Esophagus mucosa (tissue), 1 donor: ENCODE measurements around the gene ARFGAP1. TPM values are rescaled to one million over a fixed set of nuclear protein-coding genes. Genes with fewer than 3 reads are reported as not detected.
A peak's percentile ranks its signal among the peaks of the same experiment; 100 is the strongest.

Experiments used
- ATAC-seq: fragments of 200-7000 bp; cut with Tn5 transposase; one replicate; pipeline ENCODE4 v1.9.1; 2020
- total RNA-seq: library from RNA; stranded (reverse); gene quantifications from one replicate; pipeline ENCODE4 v1.2.4, GENCODE V29; 2023
- donor health status: DM: yes; HTN: yes; CAD: no.

Gene ARFGAP1
- 26.3 TPM for total RNA-seq

DNA sequence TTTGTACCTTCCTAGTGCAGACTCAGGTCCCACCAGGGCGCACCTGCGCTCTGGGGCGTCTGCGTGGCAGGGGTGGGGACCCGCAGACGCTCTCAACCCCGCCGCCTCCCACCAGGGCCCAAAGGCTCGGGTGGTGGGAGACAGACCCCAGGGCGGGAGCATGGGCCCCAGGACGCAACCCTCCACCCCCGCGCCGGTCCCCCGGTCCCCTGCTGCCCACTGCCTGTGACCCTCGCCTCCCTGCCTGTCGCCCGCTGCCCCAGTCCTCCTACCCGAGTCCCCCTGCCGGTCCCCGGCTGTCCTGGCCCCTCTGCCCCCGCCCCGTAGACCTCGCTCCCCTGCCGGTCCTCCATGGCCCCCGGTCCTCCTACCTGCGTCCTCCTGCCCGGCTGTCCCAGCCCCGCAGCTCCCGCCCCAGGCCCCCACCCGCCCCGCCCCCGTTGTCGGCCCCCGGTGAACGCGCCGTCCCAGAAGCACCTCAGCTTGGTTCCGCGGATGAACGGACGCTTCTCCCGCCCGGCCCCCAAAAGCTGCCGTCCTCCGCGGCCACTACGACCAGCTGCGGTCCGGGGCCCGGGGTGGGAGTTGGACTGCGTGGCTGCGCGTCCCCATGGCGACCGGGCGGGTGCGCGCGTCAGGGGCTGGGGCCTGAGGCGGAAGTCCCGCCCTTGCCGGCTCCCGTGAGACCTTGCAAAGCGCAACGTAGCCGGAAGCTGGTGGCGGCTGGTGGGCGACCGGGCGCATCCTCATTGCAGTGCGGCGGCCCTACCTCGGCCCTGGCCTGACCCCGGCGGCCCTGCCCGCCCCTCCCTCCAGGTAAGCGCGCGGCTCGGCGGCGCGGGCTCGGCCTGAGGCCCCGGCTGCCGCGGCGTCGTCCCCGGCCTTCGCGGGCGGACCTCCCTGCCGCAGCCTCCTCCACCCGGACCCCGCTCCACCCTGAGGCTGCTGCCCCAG lies at the start of gene ARFGAP1:
Gene ARFGAP1, plus strand, starts transcription at position 709 of the 954 bp plus-strand sequence. CDS start 2,768 bp downstream, outside the sequence.
- ATAC-seq, result peak; percentile 89

DNA sequence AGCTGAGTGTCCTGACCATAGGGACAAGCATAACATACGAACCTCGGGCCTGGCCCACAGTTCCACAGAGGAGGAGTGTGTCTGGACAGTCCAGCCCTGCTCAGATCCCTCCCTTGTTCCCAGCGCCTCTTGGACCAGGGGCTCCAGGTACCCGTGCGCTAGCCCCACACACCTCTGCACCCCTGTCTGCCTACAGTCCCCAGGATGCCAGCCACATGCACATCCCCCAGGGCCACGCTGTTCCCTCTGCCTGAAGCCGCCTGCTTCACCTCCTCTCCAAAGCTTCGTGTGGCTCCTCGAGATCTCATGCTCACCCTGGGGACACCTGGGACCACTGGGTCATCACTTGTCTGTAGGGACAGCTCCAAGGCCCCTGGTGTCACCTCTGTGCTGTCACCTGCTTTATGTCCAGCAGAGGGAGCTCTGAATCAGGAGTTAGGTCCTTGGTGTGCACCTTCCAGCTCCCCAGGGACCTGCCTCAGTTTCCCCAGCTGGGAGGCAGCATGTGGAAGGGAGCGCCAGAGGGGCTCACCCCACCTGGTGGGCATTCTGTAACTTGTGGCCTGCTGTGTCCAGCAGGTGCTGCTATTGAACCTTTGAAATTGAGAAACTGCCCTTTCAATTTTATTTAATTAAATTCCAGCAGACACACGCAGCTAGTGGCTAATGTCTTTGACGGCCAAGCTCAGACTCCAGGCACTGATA lies 49.3 kb upstream of the ARFGAP1 start:
- peak; percentile 33 for ATAC-seq

DNA sequence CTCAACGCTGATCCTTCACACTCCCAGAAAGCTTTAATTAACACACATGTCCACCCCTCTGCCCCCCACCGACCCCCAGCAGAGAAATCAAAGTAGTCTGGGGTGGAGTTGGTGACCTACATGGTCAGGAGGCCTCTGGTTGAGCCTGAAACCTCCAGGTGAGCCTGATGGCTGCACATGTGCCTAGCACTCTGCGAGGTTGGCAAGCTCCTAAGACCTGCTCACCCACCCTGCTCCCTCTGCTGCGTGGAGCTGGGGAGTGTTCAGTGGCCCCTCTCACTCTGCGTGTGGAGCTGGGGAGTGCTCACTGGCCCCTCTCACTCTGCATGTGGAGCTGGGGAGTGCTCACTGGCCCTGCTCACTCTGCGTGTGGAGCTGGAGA lies 48.8 kb upstream of the ARFGAP1 start:
- no peak for ATAC-seq

DNA sequence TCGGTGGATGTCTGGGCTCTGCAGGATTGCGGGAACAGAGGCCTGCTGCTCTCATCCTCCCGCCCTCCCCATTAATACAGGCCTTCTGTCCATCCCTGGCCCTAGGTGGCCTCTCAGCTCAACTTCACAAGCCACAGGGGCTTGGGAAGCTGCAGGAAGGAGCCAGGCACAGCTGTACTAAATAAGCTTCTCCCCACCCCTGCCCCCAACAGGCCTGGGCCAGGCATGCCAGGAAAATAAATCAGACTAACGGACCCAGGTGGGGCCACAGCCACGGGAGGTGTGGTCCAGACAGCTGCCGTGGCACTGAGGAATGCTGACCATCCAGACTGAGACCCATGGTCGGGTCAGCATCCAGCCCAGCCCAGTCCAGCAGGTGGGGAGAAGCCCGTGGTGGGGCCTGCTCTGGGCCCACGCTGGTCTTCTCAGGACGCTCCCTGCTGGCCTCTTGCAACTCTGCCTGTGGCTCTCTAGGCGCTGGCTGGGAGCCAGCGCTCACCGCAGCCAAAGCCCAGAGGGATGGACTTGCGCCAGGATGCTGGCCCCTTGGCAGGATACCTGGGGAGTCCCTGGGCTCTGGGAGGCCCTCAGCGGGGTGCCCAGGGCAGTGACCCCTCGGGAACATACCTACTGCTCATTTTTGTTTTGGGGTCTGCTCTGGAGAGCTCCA lies 48.1 kb upstream of the ARFGAP1 start:
- ATAC-seq, result peak; percentile 5

DNA sequence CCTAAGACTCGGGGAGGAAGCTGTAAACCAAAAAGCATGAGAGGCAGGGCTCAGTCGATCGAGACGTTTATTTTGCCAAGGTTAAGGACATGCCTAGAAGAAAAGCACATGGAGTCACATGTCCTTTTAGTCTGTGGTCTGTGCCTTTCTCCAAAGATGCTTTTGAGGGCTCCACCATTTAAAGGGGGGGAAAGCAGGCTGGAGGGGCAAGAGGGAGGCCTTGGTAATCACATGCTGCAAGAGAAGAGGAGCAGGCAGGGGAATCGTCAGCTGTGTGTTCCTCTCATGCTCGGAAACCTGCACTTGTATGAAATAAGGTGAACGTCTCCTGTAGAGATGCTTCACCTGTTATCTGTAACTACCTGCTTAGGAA lies 47.5 kb upstream of the ARFGAP1 start:
- no peak for ATAC-seq

DNA sequence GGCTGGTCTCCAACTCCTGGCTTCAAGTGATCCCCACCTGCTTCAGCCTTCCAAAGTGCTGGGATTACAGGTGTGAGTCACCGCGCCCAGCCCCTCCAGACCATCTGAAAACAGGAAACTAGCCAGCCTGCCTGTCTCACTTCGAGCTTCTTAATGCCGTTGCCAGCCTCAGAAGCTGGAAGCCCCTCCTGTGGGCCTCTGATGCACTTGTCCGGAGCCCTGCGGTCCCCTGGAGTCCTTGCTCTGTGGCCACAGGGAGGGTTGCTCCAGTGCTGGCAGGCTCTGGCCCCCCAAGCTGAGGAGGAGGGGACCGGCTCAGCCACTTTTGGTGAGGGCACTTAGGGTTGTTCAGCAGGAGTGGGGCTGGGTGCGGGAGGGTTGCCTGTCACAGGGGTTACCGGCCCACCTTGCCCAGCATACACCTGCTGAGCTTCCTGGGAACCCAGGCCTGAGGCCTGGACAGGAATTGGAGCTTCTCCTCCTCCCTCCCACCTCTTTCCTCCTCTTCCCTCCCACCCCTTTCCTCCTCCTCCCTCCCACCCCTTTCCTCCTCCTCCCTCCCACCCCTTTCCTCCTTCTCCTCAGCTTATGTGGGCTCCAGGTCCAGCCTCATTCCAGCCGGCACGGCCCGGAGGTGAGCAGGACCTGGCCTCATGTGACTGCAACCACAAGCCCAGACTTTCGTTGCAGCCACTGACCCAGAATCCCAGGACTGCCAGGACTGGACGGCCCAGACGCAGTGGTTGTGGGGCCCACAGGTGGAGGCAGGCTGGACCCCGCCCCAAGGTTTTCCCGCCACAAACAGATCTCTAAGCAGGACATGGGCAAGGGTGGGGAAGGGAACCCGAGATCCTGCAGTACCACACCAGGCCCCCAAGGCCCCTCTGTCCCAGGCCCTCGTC lies 46.3 kb upstream of the ARFGAP1 start:
- no peak for ATAC-seq

DNA sequence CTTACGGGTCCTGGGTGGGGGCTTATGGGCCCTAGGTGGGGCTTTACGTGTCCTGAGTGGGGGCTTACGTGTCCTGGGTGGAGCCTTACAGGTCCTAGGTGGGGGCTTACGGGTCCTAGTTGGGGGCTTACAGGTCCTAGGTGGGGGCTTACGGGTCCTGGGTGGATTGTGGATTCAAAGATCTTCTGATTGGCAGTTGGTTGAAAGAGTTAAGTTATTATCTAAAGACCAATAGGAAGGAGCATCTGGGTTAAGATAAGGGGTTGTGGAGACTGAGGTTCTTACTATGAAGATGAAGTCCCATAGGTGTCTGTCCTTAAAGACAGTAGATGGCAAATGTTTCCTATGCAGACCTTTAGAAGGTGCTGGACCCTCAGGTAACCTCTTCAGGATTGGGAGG lies 45.4 kb upstream of the ARFGAP1 start:
- ATAC-seq, result no peak

DNA sequence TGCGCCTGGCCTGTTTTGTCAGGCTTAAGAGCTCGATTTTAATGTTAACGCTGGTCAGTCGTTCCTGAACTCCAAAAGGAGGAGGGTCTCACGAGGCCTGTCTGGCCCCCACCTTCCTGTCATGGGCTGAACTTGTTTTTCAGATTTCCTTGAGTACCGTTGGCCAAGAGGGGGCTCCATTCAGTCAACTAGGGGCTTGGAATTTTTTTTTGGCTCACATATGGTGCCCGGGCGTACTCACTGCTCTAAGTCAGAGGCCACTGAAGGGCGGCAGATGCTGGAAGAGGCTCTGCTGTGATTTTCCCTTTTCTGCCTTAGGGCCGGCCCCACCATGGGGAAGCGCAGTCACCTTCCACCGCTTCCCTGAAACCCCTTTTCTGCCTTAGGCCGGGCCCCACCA lies 43.8 kb upstream of the ARFGAP1 start:
- ATAC-seq, result no peak

DNA sequence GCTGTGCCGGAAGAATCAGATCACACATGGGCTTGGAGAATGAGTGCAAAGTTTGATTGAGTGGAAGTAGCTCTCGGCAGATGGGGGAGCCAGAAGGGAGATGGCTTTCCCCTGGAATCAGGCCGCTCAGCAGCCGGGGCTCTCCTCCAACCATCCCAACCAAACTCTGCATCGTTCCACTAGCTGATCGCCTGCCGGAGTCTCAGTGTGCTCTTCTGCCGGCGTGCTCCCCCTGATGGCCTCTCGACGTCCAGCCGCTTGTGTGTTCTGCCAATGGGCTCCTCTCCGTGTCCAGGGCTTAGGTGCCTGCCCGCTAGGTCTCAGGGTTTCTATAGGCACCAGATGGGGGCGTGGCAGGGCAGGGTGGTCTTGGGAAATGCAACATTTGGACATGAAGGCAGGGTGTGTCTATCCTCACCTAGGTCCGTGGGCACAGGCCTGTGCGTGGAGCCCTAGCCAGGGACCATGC lies 41.8 kb upstream of the ARFGAP1 start:
- ATAC-seq, result no peak

DNA sequence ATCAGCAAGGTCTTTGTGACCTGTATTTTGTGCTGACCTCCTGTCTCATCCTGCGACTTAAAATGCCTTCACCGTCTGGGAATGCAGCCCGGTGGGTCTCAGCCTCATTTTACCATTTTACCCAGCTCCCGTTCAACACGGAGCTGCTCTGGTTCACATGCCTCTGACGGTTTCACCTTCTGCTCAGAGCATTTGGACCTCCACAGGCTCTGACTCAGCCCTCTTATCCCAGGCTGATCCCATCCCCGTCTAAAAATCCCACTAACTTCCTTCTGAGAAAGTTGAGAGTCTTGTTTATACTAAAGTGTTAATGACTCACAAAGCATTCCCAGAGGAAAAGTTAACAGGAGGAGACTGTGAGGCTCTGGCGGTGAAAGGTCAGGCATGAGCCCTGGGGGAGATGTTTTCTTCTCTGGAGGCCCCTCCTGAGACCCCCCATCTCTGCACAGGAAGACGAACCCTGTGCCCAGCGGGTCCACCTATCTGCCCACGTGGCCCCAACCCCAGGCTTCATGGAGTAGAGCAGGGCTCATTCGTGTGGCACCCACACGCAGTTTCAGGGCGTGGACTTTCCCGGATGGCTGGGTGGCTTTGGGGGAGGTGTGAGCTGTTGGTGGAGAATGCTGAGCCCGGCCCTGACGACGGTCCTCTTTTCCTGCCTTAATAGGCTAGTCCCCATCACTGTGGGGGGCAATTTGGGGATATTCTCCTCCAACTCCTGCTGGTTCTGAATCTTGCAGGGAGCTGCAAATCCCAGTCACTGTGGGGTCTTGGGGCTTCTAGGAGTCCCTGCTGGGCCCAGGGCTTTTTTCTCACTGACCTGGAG lies 40.2 kb upstream of the ARFGAP1 start:
- peak; percentile 41 for ATAC-seq

DNA sequence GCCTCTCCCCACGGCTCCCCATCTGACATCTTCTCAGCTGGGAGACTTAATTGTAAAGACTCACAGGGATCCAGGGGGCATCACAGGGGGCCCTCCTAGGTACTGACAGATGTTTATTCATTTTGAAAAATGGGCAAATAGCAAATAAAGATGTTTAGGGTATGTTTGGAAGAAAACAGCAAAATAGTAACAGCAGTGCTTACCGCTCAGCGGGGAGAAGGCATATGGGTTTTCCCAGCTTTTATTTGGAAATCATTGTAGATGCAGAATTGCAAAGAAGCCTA lies 39.6 kb upstream of the ARFGAP1 start:
- ATAC-seq, result no peak

DNA sequence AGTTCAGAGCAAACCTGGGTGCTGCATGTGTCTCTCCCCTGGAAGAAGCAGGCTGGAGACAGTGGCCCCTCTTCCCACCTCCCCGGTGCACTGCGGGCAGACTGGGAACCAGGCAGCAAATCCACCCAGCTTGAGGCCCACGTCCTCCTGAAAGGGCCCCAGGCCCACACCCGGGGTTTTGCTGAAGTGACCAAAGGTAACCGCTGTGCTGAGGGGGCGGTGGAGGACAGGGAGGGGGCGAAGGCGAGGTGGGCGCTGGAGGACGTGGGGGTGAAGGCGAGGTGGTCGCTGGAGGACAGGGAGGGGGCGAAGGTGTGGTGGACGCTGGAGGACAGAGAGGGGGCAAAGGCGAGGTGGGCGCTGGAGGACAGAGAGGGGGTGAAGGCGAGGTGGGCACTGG lies 38.7 kb upstream of the ARFGAP1 start:
- ATAC-seq, result no peak

DNA sequence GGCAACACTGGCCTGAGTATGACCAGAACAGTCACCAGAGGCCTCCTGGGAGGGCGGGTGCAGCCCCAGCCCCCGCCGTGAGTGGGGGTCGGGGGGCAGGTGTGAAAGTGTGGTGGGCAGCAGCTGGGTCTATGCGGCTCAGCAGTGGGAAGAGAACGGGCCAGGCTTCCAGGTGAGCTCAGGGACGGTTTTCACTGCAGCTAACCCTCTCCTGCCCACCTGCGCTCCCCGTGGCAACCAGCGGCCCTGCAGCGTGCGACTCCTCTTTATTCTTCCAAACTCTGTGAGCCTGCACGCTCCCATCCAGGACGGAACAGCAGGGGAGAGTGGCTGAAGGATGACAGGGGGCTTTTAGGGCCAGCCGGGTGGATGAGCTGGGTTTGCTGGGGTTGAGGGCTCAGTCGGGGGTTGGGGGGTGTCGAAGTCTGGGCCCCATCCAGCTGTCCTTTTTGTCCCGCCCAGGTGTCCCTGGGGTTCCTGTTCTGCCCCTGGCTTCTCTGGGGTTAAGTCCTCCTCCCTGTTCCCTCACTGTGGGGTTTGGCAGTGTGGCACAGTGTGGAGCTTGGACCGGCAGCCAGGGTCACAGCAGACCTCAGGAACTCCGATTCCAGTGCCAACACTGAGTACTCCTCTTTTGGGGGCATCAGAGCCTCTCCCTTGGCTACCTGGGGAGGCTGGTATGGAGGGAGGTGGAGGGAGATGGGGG lies 37.8 kb upstream of the ARFGAP1 start:
- ATAC-seq, result peak; percentile 64

DNA sequence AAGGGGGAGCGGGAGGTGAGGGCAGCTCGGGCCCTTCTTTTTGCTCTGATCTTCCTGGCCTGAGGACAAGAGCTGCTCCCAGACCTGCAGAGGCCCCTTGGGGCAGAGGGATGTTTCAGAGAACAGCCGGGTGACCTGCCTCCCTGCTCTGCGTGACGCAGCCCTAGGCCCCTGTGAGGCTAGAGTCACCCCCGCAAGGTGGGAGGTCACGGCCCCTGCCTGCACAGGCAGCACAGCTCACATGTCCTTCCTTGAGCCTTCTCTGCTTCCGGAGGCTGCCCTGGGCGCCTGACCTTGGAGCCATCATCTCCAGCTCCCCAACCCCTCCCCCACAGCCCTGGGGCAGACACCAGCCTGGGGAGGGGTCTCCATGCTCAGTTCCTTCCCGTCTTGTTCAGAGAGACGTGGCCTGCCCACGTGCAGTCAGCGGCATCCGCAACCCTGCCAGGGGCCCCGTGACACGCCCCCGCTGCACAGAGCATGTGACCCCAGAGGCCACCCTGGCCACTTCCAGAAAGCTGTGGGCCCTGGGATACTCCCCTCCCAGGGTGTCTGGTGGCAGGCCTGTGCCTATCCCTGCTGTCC lies 37.1 kb upstream of the ARFGAP1 start, which contains the start of gene BIRC7:
Gene BIRC7, plus strand, starts transcription at position 507 of the 585 bp plus-strand sequence. CDS start 192 bp downstream, outside the sequence.
- no peak for ATAC-seq

DNA sequence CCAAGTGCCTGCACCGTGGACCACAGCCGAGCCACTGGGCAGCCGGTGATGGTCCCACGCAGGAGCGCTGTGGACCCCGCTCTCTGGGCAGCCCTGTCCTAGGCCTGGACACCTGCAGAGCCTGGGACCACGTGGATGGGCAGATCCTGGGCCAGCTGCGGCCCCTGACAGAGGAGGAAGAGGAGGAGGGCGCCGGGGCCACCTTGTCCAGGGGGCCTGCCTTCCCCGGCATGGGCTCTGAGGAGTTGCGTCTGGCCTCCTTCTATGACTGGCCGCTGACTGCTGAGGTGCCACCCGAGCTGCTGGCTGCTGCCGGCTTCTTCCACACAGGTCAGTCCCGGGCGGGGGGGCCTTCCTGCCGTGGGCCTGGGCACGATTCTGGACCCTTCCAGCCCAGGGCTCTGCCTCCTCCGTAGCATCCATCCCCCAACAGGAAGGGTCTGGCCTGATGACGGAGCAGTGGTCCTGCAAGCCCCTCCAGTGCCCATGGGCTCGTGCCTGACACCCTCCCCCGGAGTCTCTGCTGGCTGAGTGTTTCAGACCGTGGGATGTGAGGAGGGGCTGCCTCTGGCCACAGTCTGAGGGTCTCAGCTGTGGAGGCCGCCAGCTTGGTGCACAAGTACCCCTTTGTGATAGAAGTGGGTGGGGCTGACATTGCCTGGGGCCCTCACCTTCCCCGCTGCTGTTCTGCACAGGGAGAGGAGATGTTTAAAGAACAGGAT lies 36.3 kb upstream of the ARFGAP1 start:
- ATAC-seq, result no peak

DNA sequence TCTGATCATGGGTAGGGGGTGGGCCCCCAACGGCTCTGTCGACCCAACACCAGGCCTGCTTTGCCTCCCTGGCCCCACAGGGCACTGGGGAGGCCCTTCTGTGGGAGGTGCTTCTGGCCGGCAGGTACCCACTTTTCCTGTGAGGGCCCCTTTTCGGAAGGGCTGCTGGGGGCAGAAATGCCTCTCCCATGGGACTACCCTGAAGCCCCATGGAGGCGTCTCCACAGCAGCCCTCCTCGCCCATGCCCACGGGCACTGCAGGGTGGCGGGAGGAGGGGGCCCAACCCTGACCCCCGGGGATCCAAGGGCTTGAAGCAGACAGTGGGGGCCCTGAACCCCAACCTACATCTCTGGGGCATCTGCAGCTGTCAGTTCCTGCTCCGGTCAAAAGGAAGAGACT lies 34.6 kb upstream of the ARFGAP1 start:
- no peak for ATAC-seq

DNA sequence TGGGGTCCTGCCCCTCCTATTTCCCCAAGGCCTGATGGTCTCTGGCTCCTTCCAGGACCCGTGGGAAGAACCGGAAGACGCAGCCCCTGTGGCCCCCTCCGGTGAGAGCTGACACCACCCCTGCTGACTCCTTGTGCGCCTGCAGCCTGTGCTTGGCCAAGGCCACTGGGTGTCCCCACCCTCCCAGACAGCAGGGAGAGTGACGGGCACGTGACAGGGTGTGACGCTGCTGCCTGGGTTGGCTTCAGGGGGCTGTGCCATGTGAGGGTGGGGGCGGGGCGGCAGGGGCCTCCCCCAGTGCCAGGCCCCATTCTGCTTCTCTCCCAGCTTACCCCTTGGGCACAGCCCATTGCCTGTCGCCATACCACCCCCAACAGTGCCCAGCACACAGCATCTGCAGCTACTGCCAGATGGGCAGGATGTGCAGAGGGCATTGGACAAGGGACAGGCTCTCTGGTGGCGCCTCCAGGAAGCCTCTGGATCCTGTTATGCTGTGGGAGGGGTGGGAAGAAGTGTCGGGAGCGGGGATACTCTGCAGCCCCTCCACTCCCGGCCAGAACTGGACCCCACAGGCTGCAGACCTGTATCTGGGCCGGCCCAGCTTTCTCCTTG lies 34.0 kb upstream of the ARFGAP1 start:
- ATAC-seq, result no peak

DNA sequence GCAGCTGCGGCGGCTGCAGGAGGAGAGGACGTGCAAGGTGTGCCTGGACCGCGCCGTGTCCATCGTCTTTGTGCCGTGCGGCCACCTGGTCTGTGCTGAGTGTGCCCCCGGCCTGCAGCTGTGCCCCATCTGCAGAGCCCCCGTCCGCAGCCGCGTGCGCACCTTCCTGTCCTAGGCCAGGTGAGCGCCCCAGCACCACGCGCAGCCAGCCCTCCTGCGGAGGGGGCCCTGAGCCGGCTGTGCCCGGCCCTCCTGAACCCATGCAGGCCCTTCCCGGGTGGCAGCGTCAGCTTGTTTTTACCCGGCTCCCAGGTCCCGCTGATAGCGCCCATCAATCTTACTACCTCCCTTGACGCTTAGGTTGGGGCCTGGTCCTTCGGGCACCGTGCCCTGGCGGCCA lies 33.2 kb upstream of the ARFGAP1 start:
- ATAC-seq, result no peak

DNA sequence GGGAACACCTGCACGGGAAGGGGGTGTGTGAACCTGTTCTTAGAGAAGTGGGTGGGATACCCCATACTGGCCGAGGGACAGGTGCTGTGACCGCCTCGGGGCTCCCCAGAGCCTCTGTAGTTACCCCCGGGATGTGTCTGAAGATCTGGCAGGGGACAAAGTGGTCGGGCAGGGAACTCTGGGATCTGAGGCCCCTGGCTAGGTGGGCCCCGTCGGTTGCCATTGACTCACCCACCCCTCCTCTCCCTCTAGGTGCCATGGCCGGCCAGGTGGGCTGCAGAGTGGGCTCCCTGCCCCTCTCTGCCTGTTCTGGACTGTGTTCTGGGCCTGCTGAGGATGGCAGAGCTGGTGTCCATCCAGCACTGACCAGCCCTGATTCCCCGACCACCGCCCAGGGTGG lies 32.6 kb upstream of the ARFGAP1 start:
- ATAC-seq, result no peak
